Aortic smooth muscle cell (primary cell): ENCODE data around the gene CMPK1. TPM values are rescaled to one million over a fixed set of nuclear protein-coding genes. Genes with fewer than 3 reads are reported as not detected.

ENCODE experiments used
- total RNA-seq: library from RNA; depleted of rRNA; stranded (reverse); fragments of >200 nt; gene quantifications from 2 replicates; pipeline ENCODE4 v1.2.3, GENCODE V29; 2014

The CMPK1 gene, protein sequence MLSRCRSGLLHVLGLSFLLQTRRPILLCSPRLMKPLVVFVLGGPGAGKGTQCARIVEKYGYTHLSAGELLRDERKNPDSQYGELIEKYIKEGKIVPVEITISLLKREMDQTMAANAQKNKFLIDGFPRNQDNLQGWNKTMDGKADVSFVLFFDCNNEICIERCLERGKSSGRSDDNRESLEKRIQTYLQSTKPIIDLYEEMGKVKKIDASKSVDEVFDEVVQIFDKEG
- 106 and 141 TPM in 2 replicates for total RNA-seq

DNA sequence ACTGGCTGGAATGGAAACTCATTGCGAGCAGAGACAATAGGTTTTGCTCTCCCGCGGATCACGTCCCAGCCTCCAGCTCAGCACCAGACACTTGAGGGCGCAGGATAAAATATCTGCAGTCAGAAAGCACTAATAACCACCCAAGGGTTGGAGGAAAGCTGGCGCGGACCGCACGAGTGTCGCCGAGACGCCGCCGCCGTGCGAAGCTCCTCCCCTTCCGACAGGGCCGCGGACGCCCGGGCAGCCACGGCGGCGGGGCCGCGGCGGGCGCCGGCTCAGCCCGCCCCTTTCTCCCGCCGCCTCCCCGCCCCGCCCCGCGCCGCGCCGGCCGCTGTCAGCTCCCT lies at the start of gene CMPK1:
Gene CMPK1, plus strand, starts transcription at position 213 of the 344 bp plus-strand sequence. CDS start 156 bp downstream, outside the sequence.

DNA sequence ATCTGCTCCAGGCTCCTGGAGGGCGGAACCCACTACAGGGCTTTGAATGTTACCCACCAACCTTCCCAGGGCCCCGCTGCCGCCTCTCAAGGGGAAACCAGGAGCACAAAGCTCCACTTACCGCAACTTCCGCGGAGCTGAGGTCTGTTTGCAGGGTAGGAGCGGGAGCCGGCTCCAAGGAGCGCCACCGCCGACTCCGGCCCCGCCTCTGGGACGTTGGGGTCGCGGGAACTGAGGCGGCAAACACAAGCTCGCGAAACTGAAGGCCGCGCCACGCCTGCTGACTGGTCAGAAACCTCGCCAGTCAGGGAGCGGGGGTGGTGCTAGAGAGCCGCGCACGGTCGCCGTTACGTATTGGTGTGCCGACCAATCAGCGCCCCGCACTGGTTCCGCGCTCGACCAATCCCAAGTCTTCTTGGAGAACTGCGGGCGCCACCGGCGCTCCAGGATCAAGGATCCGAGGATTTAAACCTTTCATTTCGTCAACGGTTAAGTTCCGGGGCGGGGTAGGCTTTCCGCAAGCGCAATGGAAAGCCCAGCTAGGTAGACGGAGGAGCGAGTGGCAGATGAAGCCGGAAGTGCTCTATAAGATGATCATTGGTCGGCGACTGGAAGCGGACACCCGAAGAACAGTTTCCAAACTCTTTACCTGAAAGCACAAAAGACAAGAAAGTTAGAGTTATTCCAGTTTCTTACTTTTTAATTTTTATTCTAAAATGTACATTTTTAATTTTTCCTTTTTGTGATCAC lies 19.5 kb upstream of the CMPK1 start, which contains the start of gene STIL:
Gene STIL, minus strand, starts transcription at position 233 of the 750 bp plus-strand sequence. CDS start 3,828 bp downstream, outside the sequence.

DNA sequence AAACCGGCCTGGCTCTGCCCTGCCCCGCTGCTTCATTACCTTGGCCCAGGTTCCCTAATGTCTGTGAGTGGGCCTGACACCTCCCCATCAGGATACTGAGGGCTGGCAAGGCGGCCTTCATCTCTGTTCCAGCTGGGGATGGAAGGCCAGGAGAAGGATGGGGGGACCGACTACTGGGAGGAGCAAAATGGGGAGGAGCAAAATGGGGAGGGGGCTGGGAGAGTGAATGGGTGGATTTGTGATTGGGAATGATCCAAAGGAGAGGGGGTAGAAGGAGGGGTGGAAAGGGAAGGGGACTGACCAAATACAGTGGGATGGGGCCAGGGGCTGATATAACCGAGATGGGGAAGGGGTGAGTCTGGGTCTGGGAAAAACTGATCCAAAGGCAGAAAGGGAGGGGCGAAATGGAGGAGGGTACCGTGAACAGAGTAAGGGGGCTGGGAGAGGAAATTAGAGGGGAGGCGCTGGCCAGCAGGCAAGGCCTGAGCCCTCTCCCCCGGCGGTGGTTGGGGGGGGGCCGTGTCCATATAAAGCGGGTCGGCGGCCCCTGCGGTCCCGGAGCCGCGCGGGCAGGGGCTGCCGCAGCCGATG lies 82.2 kb downstream of the CMPK1 start, which contains the start of gene FOXE3:
Gene FOXE3, plus strand, starts transcription at position 558 of the 591 bp plus-strand sequence. Its CDS starts 31 bp downstream, at position 589.

Other genes starting within 250 kb of the CMPK1 start
- gene CYP4A22, start 196.3 kb upstream of the CMPK1 start, total RNA-seq: not detected in 2 replicates
- gene PDZK1IP1, start 143.8 kb upstream of the CMPK1 start, total RNA-seq: not detected in 2 replicates
- gene TAL1, start 101.6 kb upstream of the CMPK1 start, total RNA-seq: 0.31 and 0.66 TPM in 2 replicates
- 6.1 and 8.1 TPM in 2 replicates for gene STIL, start 19.6 kb upstream of the CMPK1 start, total RNA-seq
- not detected in 2 replicates for gene FOXE3, start 82.5 kb downstream of the CMPK1 start, total RNA-seq
- 0.66 and 0.68 TPM in 2 replicates for gene FOXD2, start 104.3 kb downstream of the CMPK1 start, total RNA-seq